GM18502 (cell line): ENCODE data around the gene HMGB1.

Source experiments
- ATAC-seq: cut with Tn5 transposase; IDR thresholded peaks from one replicate; pipeline ENCODE4 v1.9.1; 2021; ENCODE audit warnings: mild to moderate bottlenecking; ENCODE audit not compliant: unreplicated experiment, poor library complexity

The HMGB1 gene

GRCh38 chr13:30406779-30407416 lies 58.8 kb downstream of the HMGB1 start:
- no peak for ATAC-seq
